Measurements from ENCODE around the gene ZC3H13.

- TF ChIP-seq ZBTB20 (tag by site-specific recombination; IDR thresholded peaks at IDR 0.05) (no peak), HOXA7 (CRISPR knock-in tag; IDR thresholded peaks at IDR 0.05; ENCODE audit: borderline replicate concordance) (no peak), ZBTB8A (tag by site-specific recombination; IDR thresholded peaks at IDR 0.05) (no peak), ZNF571 (tag by site-specific recombination; IDR thresholded peaks at IDR 0.05) (no peak), REPIN1 (tag by site-specific recombination; IDR thresholded peaks at IDR 0.05; ENCODE audit: low read depth) (no peak), ZNF558 (tag by site-specific recombination; IDR thresholded peaks at IDR 0.05) (no peak), GLI4 (tag by site-specific recombination; IDR thresholded peaks at IDR 0.05) (no peak), KLF10 (tag by site-specific recombination; IDR thresholded peaks at IDR 0.05) (no peak)
- TF ChIP-seq, protein P1, sequence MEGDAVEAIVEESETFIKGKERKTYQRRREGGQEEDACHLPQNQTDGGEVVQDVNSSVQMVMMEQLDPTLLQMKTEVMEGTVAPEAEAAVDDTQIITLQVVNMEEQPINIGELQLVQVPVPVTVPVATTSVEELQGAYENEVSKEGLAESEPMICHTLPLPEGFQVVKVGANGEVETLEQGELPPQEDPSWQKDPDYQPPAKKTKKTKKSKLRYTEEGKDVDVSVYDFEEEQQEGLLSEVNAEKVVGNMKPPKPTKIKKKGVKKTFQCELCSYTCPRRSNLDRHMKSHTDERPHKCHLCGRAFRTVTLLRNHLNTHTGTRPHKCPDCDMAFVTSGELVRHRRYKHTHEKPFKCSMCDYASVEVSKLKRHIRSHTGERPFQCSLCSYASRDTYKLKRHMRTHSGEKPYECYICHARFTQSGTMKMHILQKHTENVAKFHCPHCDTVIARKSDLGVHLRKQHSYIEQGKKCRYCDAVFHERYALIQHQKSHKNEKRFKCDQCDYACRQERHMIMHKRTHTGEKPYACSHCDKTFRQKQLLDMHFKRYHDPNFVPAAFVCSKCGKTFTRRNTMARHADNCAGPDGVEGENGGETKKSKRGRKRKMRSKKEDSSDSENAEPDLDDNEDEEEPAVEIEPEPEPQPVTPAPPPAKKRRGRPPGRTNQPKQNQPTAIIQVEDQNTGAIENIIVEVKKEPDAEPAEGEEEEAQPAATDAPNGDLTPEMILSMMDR (tag by site-specific recombination; IDR thresholded peaks at IDR 0.05): no peak
Observed at GRCh38 chr13:46035066-46035465, 17.5 kb downstream of the ZC3H13 start.
